ENCODE data around the gene SLIT1.

The SLIT1 gene

DNA sequence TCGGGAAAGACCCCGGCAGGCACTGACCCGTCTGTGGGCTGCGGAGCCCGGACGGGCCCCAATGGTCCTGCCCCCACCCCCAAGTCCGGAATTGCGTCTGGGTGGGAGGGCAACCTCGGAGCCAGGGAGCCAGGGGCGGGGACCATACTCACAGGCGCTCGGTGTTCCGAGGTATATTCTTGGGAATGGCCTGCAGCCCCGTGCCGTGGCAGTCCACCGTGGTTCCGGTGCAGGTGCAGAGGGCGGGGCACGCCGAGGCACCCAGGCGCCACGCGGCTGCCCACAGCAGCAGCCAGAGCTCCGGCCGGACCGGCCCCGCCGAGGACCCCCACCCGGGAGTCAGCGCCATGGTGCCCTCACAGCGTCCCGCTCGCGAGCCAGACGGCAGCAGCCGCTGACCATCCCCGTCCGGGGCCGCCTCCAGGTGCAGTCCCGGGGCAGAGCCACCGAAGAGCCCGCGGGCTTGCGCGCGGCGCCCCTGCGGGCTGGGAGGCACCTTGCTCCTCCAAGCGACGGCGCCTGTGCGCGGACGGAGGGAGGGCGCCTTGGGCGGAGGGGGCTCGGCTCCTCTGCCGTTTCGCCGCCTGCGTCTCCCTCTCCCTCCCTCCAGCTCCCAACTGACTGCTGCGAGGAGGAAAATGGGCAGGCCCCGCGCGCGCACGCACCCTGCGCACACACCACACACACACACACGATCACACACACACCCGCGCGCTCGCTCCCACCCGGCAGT is at the start of gene SLIT1:
Gene SLIT1, minus strand, starts transcription at position 634 of the 733 bp plus-strand sequence. Its CDS starts 285 bp downstream, at position 349.
- no peak for DNase-seq (ENCODE audit: low read depth)

DNA sequence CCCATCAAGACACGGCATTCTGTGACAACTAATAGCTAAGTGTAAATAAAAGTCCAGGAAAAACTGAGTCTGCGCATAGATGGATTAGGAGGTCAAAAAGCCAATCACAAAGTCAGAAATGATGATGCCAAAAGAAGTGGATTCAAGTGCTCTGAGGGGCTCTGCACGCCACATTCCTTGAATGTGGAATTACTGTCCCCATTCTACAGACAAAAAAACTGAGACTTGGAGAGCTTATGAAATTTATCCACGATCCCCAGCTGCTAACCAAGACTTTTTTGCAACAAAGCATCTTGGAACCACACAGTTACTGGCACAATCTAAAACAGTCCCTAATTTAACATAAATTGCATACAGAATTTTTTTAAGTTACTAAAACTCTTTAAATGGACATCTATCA is 49.6 kb upstream of the SLIT1 start:
- DNase-seq (ENCODE audit: low read depth) = no peak

GRCh38 chr10:97234400-97234799 is 48.6 kb upstream of the SLIT1 start:
- DNase-seq (ENCODE audit: low read depth) = no peak

- no peak for DNase-seq (ENCODE audit: low read depth)
Measured at GRCh38 chr10:97230146-97230545, 44.4 kb upstream of the SLIT1 start.

GRCh38 chr10:97229322-97230015 is 43.7 kb upstream of the SLIT1 start:
- no peak for DNase-seq (ENCODE audit: low read depth)

DNA sequence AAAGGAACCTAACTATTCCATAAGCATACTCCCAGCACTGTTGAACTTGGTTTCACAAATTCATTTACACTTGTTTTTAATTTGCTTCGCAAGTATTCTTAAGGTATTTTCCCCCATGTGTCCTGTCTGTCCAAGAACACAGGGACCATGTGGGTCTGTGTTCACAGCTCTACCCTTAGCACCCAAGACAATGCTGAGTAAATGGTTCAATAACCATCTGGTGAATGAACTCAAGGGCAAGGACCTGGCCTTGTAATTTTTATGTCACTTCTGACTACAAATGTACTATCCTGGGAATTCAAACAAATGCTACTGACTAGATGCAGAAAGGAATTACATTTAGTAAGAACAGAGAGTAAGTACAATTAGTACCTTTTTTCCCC is 43.0 kb upstream of the SLIT1 start:
- DNase-seq (ENCODE audit: low read depth) = no peak

GRCh38 chr10:97228130-97228774 is 42.5 kb upstream of the SLIT1 start:
- DNase-seq (ENCODE audit: low read depth) = no peak

- DNase-seq (ENCODE audit: low read depth) = no peak
Measured at GRCh38 chr10:97226398-97226797, 40.6 kb upstream of the SLIT1 start.

DNA sequence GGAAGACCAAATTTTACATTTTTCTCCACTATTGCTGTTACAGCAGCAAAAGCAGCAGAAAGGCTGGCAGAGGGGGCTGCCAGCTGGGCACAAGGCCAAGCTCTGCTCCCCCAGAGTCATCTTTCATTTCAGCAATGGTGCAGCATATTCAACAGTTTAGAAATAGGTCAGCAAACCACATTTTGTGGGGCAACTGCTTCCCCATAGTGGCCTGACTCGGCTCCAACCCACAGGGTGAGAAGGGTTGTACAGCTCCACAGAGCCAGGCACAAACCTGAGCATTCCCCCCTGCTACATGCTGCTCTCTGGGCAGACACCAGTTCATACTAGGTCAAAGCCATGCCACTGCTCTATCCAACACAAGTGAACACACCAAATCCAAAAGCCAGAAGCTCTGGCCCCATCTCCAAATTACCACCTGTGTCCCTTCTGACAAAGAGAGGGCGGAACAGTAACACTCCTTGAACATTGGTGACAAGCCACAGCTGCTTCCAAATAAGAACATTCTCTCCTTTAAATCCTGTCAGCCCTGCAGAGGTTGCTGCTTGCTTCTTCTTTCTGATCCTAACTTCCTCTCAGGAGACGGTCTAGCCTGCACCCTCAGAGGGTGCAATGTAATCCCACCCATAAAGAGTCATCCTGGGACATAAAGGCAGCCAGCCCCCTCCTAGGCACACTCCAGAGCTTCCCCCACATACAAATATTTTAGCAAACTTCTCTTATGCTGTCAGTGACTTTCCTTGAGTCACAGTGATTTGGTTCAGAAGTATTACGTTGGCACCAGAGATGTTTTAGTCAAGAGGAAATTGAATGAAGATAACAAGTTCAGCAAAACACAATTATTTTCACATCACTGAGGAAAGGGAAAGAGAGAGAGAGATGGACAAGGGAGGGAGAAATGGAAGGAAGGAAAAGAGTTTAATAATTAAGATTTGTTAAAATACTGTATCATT is 39.0 kb upstream of the SLIT1 start:
- DNase-seq (ENCODE audit: low read depth) = no peak

GRCh38 chr10:97222326-97222961 is 36.7 kb upstream of the SLIT1 start:
- no peak for DNase-seq (ENCODE audit: low read depth)

GRCh38 chr10:97220355-97220754 is 34.6 kb upstream of the SLIT1 start:
- DNase-seq (ENCODE audit: low read depth) = no peak

DNA sequence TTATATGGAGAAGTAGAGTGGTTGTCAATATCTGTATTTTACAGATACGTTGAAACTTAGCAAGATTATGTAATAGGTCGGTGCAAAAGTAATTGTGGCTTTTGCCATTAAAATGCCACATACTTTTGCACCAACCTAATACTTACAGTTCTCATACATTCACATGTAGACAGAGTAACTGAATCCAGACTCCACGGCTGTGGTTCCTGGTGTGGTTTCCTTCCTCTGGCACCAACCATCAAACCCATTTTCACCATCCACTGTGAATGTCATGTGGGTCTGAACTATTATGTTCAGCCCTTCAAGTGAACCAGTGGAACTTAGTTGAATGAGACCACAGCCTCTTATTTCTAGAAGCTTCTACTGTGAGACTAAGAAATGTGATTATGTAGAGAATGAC is 31.5 kb upstream of the SLIT1 start:
- DNase-seq (ENCODE audit: low read depth) = no peak

GRCh38 chr10:97215619-97216260 is 30.0 kb upstream of the SLIT1 start:
- DNase-seq (ENCODE audit: low read depth) = no peak

DNA sequence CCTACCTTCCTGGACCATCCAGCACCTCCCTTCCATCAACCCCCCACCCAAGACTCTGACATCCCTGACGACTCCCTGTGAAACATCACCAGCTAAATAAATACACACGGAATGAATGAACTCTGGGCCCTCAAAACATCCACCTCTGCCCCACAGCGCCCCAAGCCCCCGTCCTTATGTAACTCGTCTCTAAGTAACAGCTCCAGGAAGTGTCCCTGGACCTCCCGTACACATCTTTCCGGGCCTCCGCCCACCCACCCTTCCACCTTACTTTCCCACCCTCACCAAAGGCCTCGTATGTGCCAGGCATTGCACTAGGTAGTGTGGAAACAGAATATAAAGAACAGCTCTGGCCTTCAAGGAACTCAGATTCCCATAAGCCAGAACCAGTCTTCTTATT is 27.7 kb upstream of the SLIT1 start:
- no peak for DNase-seq (ENCODE audit: low read depth)

- no peak for DNase-seq (ENCODE audit: low read depth)
Measured at GRCh38 chr10:97211229-97211628, 25.5 kb upstream of the SLIT1 start.

DNA sequence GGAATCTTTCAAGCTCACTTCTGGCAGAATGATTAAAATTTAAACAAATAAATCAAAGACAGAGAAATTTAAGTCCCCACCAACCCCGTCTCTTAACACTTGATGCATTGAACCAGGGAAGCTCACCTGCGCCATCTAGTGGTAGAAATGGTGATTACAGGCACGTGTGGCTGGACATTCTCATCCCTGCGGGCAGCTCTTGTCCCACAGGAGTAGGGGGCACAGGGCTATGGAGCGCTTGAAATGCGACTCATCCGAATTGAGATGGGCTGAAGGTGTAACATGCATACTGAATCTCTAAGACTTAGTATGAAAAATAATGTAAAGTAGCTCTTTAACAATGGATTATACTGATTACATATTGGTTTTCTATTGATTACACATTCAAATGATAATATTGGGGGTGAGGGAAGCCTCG is 24.8 kb upstream of the SLIT1 start:
- peak; percentile 48 for DNase-seq (ENCODE audit: low read depth)

DNA sequence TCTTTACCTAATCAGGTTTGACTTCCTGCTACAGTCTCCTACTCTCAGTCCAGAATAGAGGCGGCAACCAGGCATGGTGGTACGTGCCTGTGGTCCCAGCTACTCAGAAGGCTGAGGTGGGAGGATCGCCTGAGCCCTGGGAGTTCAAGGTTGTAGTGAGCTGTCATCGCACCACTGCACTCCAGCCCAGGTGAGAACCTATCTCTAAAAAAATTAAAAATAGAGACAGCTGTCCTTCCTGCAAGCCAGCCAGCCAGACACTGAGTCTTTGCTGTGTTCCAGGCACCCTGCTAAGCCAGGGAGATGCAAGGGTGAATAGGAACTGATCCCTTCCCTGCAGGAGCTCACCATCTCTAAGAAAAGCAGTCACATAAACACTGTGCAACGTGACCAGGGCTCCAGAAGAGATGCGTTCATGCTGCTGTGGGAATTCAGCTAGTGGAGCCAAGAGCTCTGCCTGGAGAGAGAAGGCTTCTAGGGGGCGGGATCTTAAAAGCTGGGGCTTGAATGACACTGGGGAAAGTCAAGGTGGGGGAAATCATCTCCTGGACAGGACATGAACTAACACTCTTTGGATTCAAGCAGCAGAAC is 22.1 kb upstream of the SLIT1 start:
- no peak for DNase-seq (ENCODE audit: low read depth)

GRCh38 chr10:97207131-97207530 is 21.4 kb upstream of the SLIT1 start:
- no peak for DNase-seq (ENCODE audit: low read depth)

DNA sequence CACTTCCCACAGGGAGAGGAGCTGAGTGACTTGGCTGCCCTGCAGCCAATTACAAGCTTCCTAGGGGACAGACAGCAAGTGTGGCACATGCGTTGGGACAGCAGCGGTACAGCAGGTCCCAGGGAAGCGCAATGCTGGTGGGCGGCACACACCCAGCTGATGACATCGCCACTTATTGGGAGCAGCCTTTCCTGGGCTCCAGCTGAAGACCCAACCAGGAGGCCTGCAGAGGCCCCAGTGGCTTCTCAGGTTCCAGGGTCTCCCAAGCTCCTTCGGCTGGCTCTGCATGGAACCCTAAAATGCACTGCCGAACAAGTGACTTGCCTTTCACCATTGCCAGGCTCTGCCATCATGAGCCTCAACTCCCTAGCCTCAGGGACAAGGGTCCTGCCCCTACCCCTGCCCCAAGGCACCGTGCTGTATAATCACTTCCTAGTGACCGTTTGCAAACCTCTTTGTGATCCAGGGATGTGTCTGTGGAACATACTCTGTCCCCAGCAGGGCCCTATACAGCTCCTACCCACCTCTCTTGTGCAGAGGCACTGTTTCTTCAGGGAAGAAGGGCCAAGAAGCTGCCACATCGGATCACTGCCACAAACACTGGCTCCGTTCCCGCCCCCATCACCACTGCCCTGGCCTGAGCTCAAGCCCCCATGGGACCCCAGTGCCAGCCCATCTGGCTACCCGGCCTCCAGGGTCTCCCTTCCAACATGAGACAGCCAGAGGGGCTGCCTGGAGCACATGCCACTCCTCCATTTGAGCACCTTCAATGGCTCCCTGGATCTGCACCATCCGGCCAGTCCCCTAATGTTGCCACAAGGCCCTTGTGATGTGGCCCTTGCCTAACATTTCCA is 19.3 kb upstream of the SLIT1 start:
- no peak for DNase-seq (ENCODE audit: low read depth)

DNA sequence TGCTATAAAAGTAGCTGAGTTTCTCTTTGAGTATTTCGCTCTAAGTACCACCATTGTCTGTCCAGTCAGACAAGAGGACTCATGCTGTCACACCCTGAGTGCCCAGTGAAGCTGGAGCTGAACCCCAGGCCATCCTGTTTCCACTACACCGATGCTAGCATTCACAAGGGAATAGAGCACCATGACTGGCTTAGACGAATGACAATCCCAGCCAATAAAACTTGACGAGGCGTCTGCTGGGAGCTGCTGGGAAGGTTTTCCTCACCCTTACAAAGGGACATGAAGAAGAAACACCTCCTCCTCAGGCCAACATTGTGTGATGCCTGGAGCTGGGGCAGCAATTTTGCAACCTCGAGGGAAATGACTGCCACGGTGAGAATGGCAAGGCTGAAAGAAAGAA is 17.5 kb upstream of the SLIT1 start:
- no peak for DNase-seq (ENCODE audit: low read depth)
